Liver (tissue), 9 donors: ENCODE data around the gene NEK6. TPM values are rescaled to one million over a fixed set of nuclear protein-coding genes. Genes with fewer than 3 reads are reported as not detected.
A peak's percentile ranks its signal among the peaks of the same experiment; 100 is the strongest.

ENCODE experiments used
- DNase-seq: peaks from one replicate; pipeline ENCODE4 v3.0.0-alpha.2; 2017; ENCODE audit warnings: low spot score
- H3K27ac ChIP-seq, 2 donors: one replicate each; pipeline ENCODE4 v1.7.0; 2013; ENCODE audit warnings: inconsistent platforms in 2 of 2, low read length in 2 of 2, control low read depth in 1 of 2, low read depth in 1 of 2, mild to moderate bottlenecking in 1 of 2
- H3K27me3 ChIP-seq, 4 donors: one replicate each; pipeline versions ENCODE4 v1.6.1 to v1.7.0; 2013; ENCODE audit warnings: low read length in 3 of 4, inconsistent platforms in 1 of 4, mild to moderate bottlenecking in 1 of 4, moderate library complexity in 1 of 4; ENCODE audit not compliant: control insufficient read depth in 4 of 4, insufficient read depth in 4 of 4
- H3K36me3 ChIP-seq, 4 donors: one replicate each; pipeline versions ENCODE4 v1.6.1 to v1.7.0; 2013; ENCODE audit warnings: low read length in 3 of 4, mild to moderate bottlenecking in 3 of 4, low read depth in 1 of 4, moderate library complexity in 1 of 4; ENCODE audit not compliant: control insufficient read depth in 4 of 4, insufficient read depth in 3 of 4
- H3K4me1 ChIP-seq, 4 donors: one replicate each; pipeline versions ENCODE4 v1.6.1 to v1.7.0; 2013; ENCODE audit warnings: low read length in 3 of 4, mild to moderate bottlenecking in 3 of 4, moderate library complexity in 1 of 4; ENCODE audit not compliant: control insufficient read depth in 4 of 4, insufficient read depth in 4 of 4
- H3K4me3 ChIP-seq, 3 donors: one replicate each; pipeline versions ENCODE4 v1.6.1 to v1.7.0; 2013; ENCODE audit warnings: low read length in 3 of 3, control low read depth in 1 of 3, low read depth in 1 of 3, mild to moderate bottlenecking in 1 of 3
- H3K9ac ChIP-seq, 2 donors: one replicate each; pipeline ENCODE4 v1.7.0; 2013; ENCODE audit warnings: low read length in 2 of 2, mild to moderate bottlenecking in 2 of 2, moderate library complexity in 2 of 2, control low read depth in 1 of 2, low read depth in 1 of 2
- H3K9me3 ChIP-seq, 4 donors: one replicate each; pipeline versions ENCODE4 v1.6.1 to v1.7.0; 2013; ENCODE audit warnings: low read length in 3 of 4; ENCODE audit not compliant: control insufficient read depth in 4 of 4
- EGR1 ChIP-seq, 2 donors: IDR thresholded peaks; 2 replicates each; pipeline ENCODE4 v1.6.1; 2016 to 2018; ENCODE audit warnings: antibody characterized with exemption in 2 of 2, low read depth in 2 of 2
- FOXA1 ChIP-seq: IDR thresholded peaks from 2 replicates; pipeline ENCODE4 v1.6.1; 2016; ENCODE audit warnings: antibody characterized with exemption
- FOXA2 ChIP-seq: IDR thresholded peaks from 2 replicates; pipeline ENCODE4 v1.6.1; 2016; ENCODE audit warnings: antibody characterized with exemption
- GABPA ChIP-seq, 2 donors: IDR thresholded peaks in 1 of 2; conservative IDR thresholded peaks in 1 of 2; 2 replicates each; pipeline ENCODE4 v1.6.1; 2016; ENCODE audit warnings: antibody characterized with exemption in 2 of 2, mild to moderate bottlenecking in 1 of 2, moderate library complexity in 1 of 2
- HNF4A ChIP-seq, 2 donors: conservative IDR thresholded peaks; 2 replicates each; pipeline ENCODE4 v1.6.1; 2016; ENCODE audit warnings: antibody characterized with exemption in 2 of 2, mild to moderate bottlenecking in 2 of 2
- HNF4G ChIP-seq: IDR thresholded peaks from 2 replicates; pipeline ENCODE4 v1.6.1; 2016; ENCODE audit warnings: antibody characterized with exemption
- JUND ChIP-seq, 2 donors: IDR thresholded peaks; 2 replicates each; pipeline ENCODE4 v1.6.1; 2016; ENCODE audit warnings: antibody characterized with exemption in 2 of 2
- MAX ChIP-seq: IDR thresholded peaks from 2 replicates; pipeline ENCODE4 v1.6.1; 2016; ENCODE audit warnings: antibody characterized with exemption
- NR2F2 ChIP-seq: IDR thresholded peaks from 2 replicates; pipeline ENCODE4 v1.6.1; 2016; ENCODE audit warnings: antibody characterized with exemption
- RAD21 ChIP-seq, 2 donors: IDR thresholded peaks; 2 replicates each; pipeline ENCODE4 v1.6.1; 2016; ENCODE audit warnings: antibody characterized with exemption in 2 of 2, mild to moderate bottlenecking in 2 of 2
- RXRA ChIP-seq, 2 donors: IDR thresholded peaks; 2 replicates each; pipeline ENCODE4 v1.6.1; 2017 to 2018; ENCODE audit warnings: antibody characterized with exemption in 2 of 2, mild to moderate bottlenecking in 1 of 2
- SP1 ChIP-seq: IDR thresholded peaks from 2 replicates; pipeline ENCODE4 v1.6.1; 2018; ENCODE audit warnings: antibody characterized with exemption, mild to moderate bottlenecking
- TAF1 ChIP-seq: conservative IDR thresholded peaks from 2 replicates; pipeline ENCODE4 v1.6.1; 2016; ENCODE audit warnings: antibody characterized with exemption, mild to moderate bottlenecking
- YY1 ChIP-seq: IDR thresholded peaks from 2 replicates; pipeline ENCODE4 v1.6.1; 2016; ENCODE audit warnings: antibody characterized with exemption, mild to moderate bottlenecking
- WGBS: extraction: QIAGEN DNeasy Blood & Tissue Kit; methylation state at CpG from one replicate; pipeline ENCODE4 v1.1.7; 2013; 5-methylcytosine and 5-hydroxymethylcytosine counted together
- polyA plus RNA-seq, 2 donors: library from polyadenylated mRNA; stranded (reverse) in 1 of 2; unstranded in 1 of 2; fragments of 200-250 nt in 1 of 2; fragments of >200 nt in 1 of 2; fragmentation: Nextera tagmentation in 1 of 2; extraction: Ambion mirVana in 1 of 2; gene quantifications; one replicate each; pipeline versions ENCODE4 v1.2.1 to v1.2.3, GENCODE V29; 2013 to 2015
- total RNA-seq, 2 donors: library from RNA; depleted of rRNA; stranded (reverse); fragments of >200 nt; gene quantifications; one replicate each; pipeline ENCODE4 v1.2.3, GENCODE V29; 2014
- TF ChIP-seq, protein P1 (sequence below): fragments of 150-350 bp; IDR thresholded peaks from 2 replicates; pipeline ENCODE4 v1.5.1; 2017; ENCODE audit warnings: improper control_type of control experiment, low read depth, low read length; ENCODE audit not compliant: missing input control
- TF ChIP-seq, protein P2 (sequence below): IDR thresholded peaks from 2 replicates; pipeline ENCODE4 v1.6.1; 2016; ENCODE audit warnings: antibody characterized with exemption, mild to moderate bottlenecking
- TF ChIP-seq, protein P3 (sequence below): IDR thresholded peaks from 2 replicates; pipeline ENCODE4 v1.6.1; 2016; ENCODE audit warnings: antibody characterized with exemption
- TF ChIP-seq, protein P4 (sequence below): IDR thresholded peaks from 2 replicates; pipeline ENCODE4 v1.6.1; 2016; ENCODE audit warnings: antibody characterized with exemption
- donor health status: healthy.
- donor health status: healthy.
- donor health status: healthy.
- donor health status: healthy.
- donor health status: healthy.

Gene NEK6
- total and polyA plus RNA-seq, 4 donors: 32.5 to 49.7 (median 42.5) TPM

DNA sequence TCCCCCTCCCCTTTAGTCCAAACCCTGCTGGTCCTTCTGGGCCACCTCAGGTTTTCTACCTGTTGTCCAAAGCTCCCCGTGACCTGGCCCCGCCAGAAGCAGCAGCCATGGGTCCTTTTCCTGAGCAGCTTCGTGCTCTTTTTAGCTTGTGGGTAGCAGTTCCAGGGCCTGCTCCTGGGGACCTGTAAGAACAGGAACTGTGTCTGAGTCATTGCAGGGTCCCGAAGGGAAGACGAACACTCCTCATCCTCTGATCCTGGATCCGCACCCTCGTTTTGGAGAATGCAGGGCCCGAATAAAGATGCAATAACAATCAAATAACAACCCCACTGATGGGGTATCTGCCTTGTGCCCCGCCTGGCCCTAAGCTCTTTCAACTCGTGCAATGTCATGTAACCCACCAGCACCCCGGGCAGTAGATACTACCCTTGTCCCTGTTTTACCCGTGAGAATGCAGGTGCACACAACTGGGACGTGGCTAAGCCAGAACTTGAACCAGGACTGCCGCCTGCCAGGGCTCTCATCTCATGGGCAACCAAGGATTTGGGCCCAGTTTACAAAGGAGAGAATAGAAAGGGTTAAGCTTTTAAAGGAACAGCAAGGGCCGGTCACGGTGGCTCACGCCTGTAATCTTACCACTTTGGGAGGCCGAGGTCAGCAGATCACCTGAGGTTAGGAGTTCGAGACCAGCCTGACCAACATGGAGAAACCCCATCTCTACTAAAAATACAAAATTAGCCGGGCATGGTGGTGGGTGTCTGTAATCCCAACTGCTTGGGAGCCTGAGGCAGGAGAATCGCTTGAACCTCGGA, 33.2 kb downstream of the NEK6 start:
- Histone ChIP-seq H3K9ac (no peak overlapping the region), H3K36me3 (no peaks in the 10 kb centered on the region), H3K4me3 (no peak overlapping the region), H3K27me3 (no peaks in the 10 kb centered on the region), H3K9me3 (no peaks in the 10 kb centered on the region), H3K27ac (peak overlapping the region; percentile 40 to 51), H3K4me1 (peaks cover 18 to 75% (median 52%) of the 10 kb centered on the region in 4 donors)
- no peak for TF ChIP-seq TAF1
- TF ChIP-seq, protein P1, sequence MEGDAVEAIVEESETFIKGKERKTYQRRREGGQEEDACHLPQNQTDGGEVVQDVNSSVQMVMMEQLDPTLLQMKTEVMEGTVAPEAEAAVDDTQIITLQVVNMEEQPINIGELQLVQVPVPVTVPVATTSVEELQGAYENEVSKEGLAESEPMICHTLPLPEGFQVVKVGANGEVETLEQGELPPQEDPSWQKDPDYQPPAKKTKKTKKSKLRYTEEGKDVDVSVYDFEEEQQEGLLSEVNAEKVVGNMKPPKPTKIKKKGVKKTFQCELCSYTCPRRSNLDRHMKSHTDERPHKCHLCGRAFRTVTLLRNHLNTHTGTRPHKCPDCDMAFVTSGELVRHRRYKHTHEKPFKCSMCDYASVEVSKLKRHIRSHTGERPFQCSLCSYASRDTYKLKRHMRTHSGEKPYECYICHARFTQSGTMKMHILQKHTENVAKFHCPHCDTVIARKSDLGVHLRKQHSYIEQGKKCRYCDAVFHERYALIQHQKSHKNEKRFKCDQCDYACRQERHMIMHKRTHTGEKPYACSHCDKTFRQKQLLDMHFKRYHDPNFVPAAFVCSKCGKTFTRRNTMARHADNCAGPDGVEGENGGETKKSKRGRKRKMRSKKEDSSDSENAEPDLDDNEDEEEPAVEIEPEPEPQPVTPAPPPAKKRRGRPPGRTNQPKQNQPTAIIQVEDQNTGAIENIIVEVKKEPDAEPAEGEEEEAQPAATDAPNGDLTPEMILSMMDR: no peak
- no peak for TF ChIP-seq FOXA2
- TF ChIP-seq SP1: no peak
- no peak for TF ChIP-seq EGR1 (IDR thresholded peaks at IDR 0.05; ENCODE audit: low read depth in 2 of 2)
- TF ChIP-seq FOXA1: no peak
- TF ChIP-seq GABPA (IDR thresholded peaks at IDR 0.05 in 1 of 2, conservative IDR thresholded peaks at IDR 0.05 in 1 of 2): no peak
- TF ChIP-seq, protein P2, sequence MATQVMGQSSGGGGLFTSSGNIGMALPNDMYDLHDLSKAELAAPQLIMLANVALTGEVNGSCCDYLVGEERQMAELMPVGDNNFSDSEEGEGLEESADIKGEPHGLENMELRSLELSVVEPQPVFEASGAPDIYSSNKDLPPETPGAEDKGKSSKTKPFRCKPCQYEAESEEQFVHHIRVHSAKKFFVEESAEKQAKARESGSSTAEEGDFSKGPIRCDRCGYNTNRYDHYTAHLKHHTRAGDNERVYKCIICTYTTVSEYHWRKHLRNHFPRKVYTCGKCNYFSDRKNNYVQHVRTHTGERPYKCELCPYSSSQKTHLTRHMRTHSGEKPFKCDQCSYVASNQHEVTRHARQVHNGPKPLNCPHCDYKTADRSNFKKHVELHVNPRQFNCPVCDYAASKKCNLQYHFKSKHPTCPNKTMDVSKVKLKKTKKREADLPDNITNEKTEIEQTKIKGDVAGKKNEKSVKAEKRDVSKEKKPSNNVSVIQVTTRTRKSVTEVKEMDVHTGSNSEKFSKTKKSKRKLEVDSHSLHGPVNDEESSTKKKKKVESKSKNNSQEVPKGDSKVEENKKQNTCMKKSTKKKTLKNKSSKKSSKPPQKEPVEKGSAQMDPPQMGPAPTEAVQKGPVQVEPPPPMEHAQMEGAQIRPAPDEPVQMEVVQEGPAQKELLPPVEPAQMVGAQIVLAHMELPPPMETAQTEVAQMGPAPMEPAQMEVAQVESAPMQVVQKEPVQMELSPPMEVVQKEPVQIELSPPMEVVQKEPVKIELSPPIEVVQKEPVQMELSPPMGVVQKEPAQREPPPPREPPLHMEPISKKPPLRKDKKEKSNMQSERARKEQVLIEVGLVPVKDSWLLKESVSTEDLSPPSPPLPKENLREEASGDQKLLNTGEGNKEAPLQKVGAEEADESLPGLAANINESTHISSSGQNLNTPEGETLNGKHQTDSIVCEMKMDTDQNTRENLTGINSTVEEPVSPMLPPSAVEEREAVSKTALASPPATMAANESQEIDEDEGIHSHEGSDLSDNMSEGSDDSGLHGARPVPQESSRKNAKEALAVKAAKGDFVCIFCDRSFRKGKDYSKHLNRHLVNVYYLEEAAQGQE: no peak
- no peak for TF ChIP-seq JUND (IDR thresholded peaks at IDR 0.05)
- TF ChIP-seq HNF4A (conservative IDR thresholded peaks at IDR 0.05): no peak
- no peak for TF ChIP-seq MAX
- TF ChIP-seq NR2F2: no peak
- TF ChIP-seq, protein P3, sequence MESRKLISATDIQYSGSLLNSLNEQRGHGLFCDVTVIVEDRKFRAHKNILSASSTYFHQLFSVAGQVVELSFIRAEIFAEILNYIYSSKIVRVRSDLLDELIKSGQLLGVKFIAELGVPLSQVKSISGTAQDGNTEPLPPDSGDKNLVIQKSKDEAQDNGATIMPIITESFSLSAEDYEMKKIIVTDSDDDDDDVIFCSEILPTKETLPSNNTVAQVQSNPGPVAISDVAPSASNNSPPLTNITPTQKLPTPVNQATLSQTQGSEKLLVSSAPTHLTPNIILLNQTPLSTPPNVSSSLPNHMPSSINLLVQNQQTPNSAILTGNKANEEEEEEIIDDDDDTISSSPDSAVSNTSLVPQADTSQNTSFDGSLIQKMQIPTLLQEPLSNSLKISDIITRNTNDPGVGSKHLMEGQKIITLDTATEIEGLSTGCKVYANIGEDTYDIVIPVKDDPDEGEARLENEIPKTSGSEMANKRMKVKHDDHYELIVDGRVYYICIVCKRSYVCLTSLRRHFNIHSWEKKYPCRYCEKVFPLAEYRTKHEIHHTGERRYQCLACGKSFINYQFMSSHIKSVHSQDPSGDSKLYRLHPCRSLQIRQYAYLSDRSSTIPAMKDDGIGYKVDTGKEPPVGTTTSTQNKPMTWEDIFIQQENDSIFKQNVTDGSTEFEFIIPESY: no peak
- no peak for TF ChIP-seq RAD21 (IDR thresholded peaks at IDR 0.05)
- TF ChIP-seq HNF4G: no peak
- TF ChIP-seq, protein P4, sequence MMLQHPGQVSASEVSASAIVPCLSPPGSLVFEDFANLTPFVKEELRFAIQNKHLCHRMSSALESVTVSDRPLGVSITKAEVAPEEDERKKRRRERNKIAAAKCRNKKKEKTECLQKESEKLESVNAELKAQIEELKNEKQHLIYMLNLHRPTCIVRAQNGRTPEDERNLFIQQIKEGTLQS: no peak
- TF ChIP-seq YY1: no peak
- no peak for TF ChIP-seq RXRA (IDR thresholded peaks at IDR 0.05)
- no peak for DNase-seq
- WGBS: 78% methylated on average over 22 of the region's 22 CpGs
